ENCODE data around the gene DNAJC27.

DNA sequence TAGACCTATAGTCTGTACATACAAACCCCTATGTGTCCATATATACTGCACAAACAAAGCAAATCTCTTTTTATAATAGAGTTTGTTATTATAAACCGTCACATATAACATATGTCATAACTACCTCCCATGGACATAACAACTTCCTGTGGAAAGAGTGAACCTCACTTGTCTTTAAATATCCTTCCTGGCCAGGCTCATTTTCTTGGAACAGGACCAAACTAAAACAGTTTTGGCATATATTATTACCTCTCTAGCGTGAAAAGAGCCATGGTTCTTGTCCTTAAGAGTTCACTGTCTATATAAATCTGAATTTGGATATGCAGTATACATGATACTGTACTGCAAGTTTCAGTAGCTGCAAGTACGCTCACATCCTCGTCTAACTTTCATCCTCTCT is 28.3 kb upstream of the DNAJC27 start:
- TF ChIP-seq, protein P1, sequence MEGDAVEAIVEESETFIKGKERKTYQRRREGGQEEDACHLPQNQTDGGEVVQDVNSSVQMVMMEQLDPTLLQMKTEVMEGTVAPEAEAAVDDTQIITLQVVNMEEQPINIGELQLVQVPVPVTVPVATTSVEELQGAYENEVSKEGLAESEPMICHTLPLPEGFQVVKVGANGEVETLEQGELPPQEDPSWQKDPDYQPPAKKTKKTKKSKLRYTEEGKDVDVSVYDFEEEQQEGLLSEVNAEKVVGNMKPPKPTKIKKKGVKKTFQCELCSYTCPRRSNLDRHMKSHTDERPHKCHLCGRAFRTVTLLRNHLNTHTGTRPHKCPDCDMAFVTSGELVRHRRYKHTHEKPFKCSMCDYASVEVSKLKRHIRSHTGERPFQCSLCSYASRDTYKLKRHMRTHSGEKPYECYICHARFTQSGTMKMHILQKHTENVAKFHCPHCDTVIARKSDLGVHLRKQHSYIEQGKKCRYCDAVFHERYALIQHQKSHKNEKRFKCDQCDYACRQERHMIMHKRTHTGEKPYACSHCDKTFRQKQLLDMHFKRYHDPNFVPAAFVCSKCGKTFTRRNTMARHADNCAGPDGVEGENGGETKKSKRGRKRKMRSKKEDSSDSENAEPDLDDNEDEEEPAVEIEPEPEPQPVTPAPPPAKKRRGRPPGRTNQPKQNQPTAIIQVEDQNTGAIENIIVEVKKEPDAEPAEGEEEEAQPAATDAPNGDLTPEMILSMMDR (IDR thresholded peaks at IDR 0.05; ENCODE audit: low read length) = no peak
- TF ChIP-seq EZH2 (IDR thresholded peaks at IDR 0.05; ENCODE audit: borderline replicate concordance, low read length) = no peak

Measured in OCI-LY1 (cell line).